WTC11 (cell line): ENCODE data around the gene LGMN. TPM values are rescaled to one million over a fixed set of nuclear protein-coding genes. Genes with fewer than 3 reads are reported as not detected.
A peak's percentile ranks its signal among the peaks of the same experiment; 100 is the strongest.

ENCODE experiments used
- ATAC-seq: fragments of 200-7000 bp; cut with Tn5 transposase; 2 replicates; pipeline ENCODE4 v1.10.0; 2021; ENCODE audit warnings: mild to moderate bottlenecking, moderate library complexity
- Bru-seq: library from RNA; stranded (reverse); fragments of 400-500 nt; gene quantifications from one replicate; lab custom pipeline; 2021; lab: Mats Ljungman, UMichigan
- CTCF ChIA-PET: fragments of 300-600 bp; sonication (Branson Sonifier 250); formaldehyde crosslinking; loops from one replicate; lab custom pipeline; 2021; ENCODE audit warnings: antibody characterized with exemption; lab: Charles Lee
- POLR2A ChIA-PET: fragments of 350-600 bp; sonication (Branson Sonifier 250); formaldehyde crosslinking; loops from one replicate; lab custom pipeline; 2021; ENCODE audit warnings: antibody characterized with exemption; lab: Charles Lee
- DNase-seq: peaks from one replicate; pipeline ENCODE4 v3.0.0; 2021; ENCODE audit warnings: low spot score
- H3K27ac Mint-ChIP-seq: 2 replicates; pipeline ENCODE4 v1.8.0; 2021; ENCODE audit warnings: mixed read lengths
- H3K27me3 Mint-ChIP-seq: 2 replicates; pipeline ENCODE4 v1.8.0; 2021; ENCODE audit warnings: low read depth, mild to moderate bottlenecking, moderate library complexity, mixed read lengths
- H3K36me3 Mint-ChIP-seq: 2 replicates; pipeline ENCODE4 v1.8.0; 2021; ENCODE audit warnings: mixed read lengths
- H3K4me1 Mint-ChIP-seq: 2 replicates; pipeline ENCODE4 v1.8.0; 2022; ENCODE audit warnings: mixed read lengths
- H3K4me3 Mint-ChIP-seq: 2 replicates; pipeline ENCODE4 v1.8.0; 2021; ENCODE audit warnings: mild to moderate bottlenecking, moderate library complexity, mixed read lengths
- H3K9me3 Mint-ChIP-seq: 2 replicates; pipeline ENCODE4 v1.8.0; 2021; ENCODE audit warnings: mixed read lengths
- ATF2 ChIP-seq: sonication (generic); formaldehyde crosslinking; IDR thresholded peaks from 2 replicates; pipeline ENCODE4 v1.8.1; 2022; ENCODE audit warnings: low read depth, missing genetic modification reagents, borderline replicate concordance
- CREB1 ChIP-seq: sonication (generic); formaldehyde crosslinking; IDR thresholded peaks from 2 replicates; pipeline ENCODE4 v1.8.0; 2023; ENCODE audit warnings: mild to moderate bottlenecking, missing genetic modification reagents
- GRHL2 ChIP-seq: fragments of 250-450 bp; sonication (Bioruptor Pico); IDR thresholded peaks from 2 replicates; pipeline ENCODE4 v1.8.0; 2022; ENCODE audit warnings: mild to moderate bottlenecking, moderate library complexity; ENCODE audit not compliant: insufficient replicate concordance, severe bottlenecking
- IRF2 ChIP-seq: sonication (generic); formaldehyde crosslinking; IDR thresholded peaks from 2 replicates; pipeline ENCODE4 v1.8.0; 2022; ENCODE audit warnings: low read depth, missing genetic modification reagents, borderline replicate concordance
- NFATC4 ChIP-seq: fragments of 250-450 bp; sonication (Bioruptor Pico); IDR thresholded peaks from 2 replicates; pipeline ENCODE4 v1.9.0; 2021; ENCODE audit warnings: mild to moderate bottlenecking
- NFYB ChIP-seq: sonication (generic); formaldehyde crosslinking; conservative IDR thresholded peaks from 2 replicates; pipeline ENCODE4 v1.8.0; 2022; ENCODE audit warnings: low read depth, missing genetic modification reagents
- NR1H2 ChIP-seq: sonication (generic); formaldehyde crosslinking; IDR thresholded peaks from 2 replicates; pipeline ENCODE4 v1.9.0; 2021; ENCODE audit warnings: mild to moderate bottlenecking, moderate library complexity, missing genetic modification reagents
- RELA ChIP-seq: sonication (generic); formaldehyde crosslinking; IDR thresholded peaks from 2 replicates; pipeline ENCODE4 v1.8.1; 2022; ENCODE audit warnings: missing genetic modification reagents, mild to moderate bottlenecking, borderline replicate concordance
- TCF7 ChIP-seq: sonication (generic); formaldehyde crosslinking; IDR thresholded peaks from 2 replicates; pipeline ENCODE4 v1.8.0; 2022; ENCODE audit warnings: mild to moderate bottlenecking, low read depth, missing genetic modification reagents, moderate library complexity
- TP53 ChIP-seq: sonication (generic); formaldehyde crosslinking; IDR thresholded peaks from 2 replicates; pipeline ENCODE4 v1.8.1; 2023; ENCODE audit warnings: mild to moderate bottlenecking, missing genetic modification reagents
- ZNF232 ChIP-seq: sonication (generic); formaldehyde crosslinking; IDR thresholded peaks from 2 replicates; pipeline ENCODE4 v1.8.0; 2022; ENCODE audit warnings: mild to moderate bottlenecking, missing genetic modification reagents
- ZNF532 ChIP-seq: fragments of 250-450 bp; sonication (Bioruptor Pico); IDR thresholded peaks from 2 replicates; pipeline ENCODE4 v1.9.0; 2021; ENCODE audit warnings: mild to moderate bottlenecking, borderline replicate concordance
- long read RNA-seq, 3 experiments: library from RNA in 1 of 3; library from capped mRNA in 1 of 3; library from polyadenylated mRNA in 1 of 3; unstranded in 2 of 3; stranded (forward) in 1 of 3; transcript quantifications; one replicate each; pipeline ENCODE4 v2.0.0, GENCODE V29; 2021
- total RNA-seq: library from RNA; stranded (reverse); gene quantifications from 3 replicates; pipeline ENCODE4 v1.2.3, GENCODE V29; 2021
- TF ChIP-seq, protein P1 (sequence below): sonication (generic); formaldehyde crosslinking; IDR thresholded peaks from 2 replicates; pipeline ENCODE4 v1.8.0; 2023; ENCODE audit warnings: mild to moderate bottlenecking, missing genetic modification reagents
- TF ChIP-seq, protein P2 (sequence below): sonication (generic); formaldehyde crosslinking; IDR thresholded peaks from 2 replicates; pipeline ENCODE4 v1.8.0; 2022; ENCODE audit warnings: mild to moderate bottlenecking, missing genetic modification reagents
- TF ChIP-seq, protein P3 (sequence below): sonication (generic); formaldehyde crosslinking; IDR thresholded peaks from 2 replicates; pipeline ENCODE4 v1.8.0; 2023; ENCODE audit warnings: missing genetic modification reagents, mild to moderate bottlenecking, borderline replicate concordance
- TF ChIP-seq, protein P4 (sequence below): sonication (generic); formaldehyde crosslinking; IDR thresholded peaks from 2 replicates; pipeline ENCODE4 v1.8.1; 2022; ENCODE audit warnings: mild to moderate bottlenecking, moderate library complexity, missing genetic modification reagents

Gene LGMN
- 55.7 to 68.0 TPM (median 66.1 TPM) in 3 replicates for total RNA-seq
- percentile 65 among the genes with signal in this experiment for Bru-seq, nascent RNA
- long read RNA-seq, experiment 1, transcript LGMN-201 (14 exons, 2,055 nt) = major isoform, 221 of 285 reads
- long read RNA-seq, experiment 1, transcript LGMN-211 (12 exons, 1,728 nt) = minor isoform, 15 of 285 reads
- long read RNA-seq, experiment 1, transcript LGMN-216 (13 exons, 1,797 nt) = minor isoform, 6 of 285 reads
- long read RNA-seq, experiment 1, partial matches to known transcripts = 8 of 285 reads
- long read RNA-seq, experiment 1, other reads (novel, unspliced or antisense) = 32 of 285 reads
- long read RNA-seq, experiment 2, transcript LGMN-201 (14 exons, 2,055 nt) = major isoform, 46 of 91 reads
- long read RNA-seq, experiment 2, partial matches to known transcripts = 18 of 91 reads
- long read RNA-seq, experiment 2, other reads (novel, unspliced or antisense) = 21 of 91 reads
- long read RNA-seq, experiment 3, transcript LGMN-201 (14 exons, 2,055 nt) = major isoform, 27 of 53 reads
- long read RNA-seq, experiment 3, transcript LGMN-211 (12 exons, 1,728 nt) = minor isoform, 5 of 53 reads
- long read RNA-seq, experiment 3, partial matches to known transcripts = 11 of 53 reads
- long read RNA-seq, experiment 3, other reads (novel, unspliced or antisense) = 8 of 53 reads

DNA sequence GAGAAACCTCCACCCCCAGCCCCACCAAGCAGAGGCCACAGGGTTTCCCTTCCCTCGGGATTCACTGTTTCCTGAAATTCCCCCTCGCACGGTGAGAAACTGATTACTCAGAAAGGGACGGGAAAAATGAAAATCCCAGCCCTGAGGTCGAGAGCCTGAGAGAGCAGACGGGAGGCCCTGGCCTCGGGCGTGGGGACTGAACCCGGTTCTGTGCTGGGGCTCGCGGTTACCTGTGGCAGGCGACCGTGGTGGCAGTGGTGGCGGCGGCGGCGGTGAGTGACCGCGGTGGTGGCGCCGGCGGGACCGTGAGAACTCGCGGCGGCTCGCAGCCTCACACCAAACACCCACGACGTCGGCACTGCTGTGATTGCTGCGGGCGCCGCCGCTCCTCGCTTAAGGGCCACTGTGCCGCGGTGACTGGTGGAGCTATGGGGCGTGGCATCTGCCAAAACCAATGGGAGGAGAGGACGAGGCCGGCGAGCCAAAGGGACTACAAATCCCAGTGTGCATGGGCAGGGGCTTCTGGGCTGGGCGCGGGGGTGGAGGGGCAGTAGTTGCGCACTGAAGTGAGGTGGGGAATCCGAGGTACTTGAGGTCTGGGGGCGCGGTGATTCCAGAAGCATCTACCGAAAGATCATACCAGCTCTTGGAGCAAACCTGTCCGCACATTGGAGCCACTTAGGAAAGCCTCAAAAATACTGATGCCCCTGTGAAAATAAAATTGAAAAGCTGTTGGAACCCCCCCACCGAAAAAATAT, at the start of gene LGMN:
Gene LGMN, minus strand, starts transcription at position 369 of the 758 bp plus-strand sequence. CDS start 15,841 bp downstream, outside the sequence.
- Mint-ChIP-seq H3K27ac (peak within 1 kb of the TSS; percentile 50), H3K4me3 (peak within 1 kb of the TSS; percentile 84), H3K9me3 (peaks cover 7% of the 10 kb centered on the region), H3K36me3 (peaks cover 12% of the 10 kb centered on the region), H3K4me1 (peaks cover 19% of the 10 kb centered on the region), H3K27me3 (peaks cover 28% of the 10 kb centered on the region)
- DNase-seq = peak; percentile 97
- ChIA-PET POLR2A (interaction anchor here (0.7 to 1.0 kb wide), 3 partner anchors 13 to 420 kb away, joined by 3 to 4 read pairs (median 3); no protein-coding TSS in a partner anchor), CTCF (interaction anchor here (0.5 to 2.3 kb wide), 6 partner anchors 8 to 1618 kb away, joined by 3 to 11 read pairs (median 3); no protein-coding TSS in a partner anchor)
- peak; percentile 100 for ATAC-seq
- TF ChIP-seq ATF2 (CRISPR knock-in tag) = no peak
- no peak for TF ChIP-seq NR1H2 (CRISPR knock-in tag)
- TF ChIP-seq RELA (CRISPR knock-in tag) = no peak
- TF ChIP-seq GRHL2 (CRISPR knock-in tag) = no peak
- TF ChIP-seq, protein P1, sequence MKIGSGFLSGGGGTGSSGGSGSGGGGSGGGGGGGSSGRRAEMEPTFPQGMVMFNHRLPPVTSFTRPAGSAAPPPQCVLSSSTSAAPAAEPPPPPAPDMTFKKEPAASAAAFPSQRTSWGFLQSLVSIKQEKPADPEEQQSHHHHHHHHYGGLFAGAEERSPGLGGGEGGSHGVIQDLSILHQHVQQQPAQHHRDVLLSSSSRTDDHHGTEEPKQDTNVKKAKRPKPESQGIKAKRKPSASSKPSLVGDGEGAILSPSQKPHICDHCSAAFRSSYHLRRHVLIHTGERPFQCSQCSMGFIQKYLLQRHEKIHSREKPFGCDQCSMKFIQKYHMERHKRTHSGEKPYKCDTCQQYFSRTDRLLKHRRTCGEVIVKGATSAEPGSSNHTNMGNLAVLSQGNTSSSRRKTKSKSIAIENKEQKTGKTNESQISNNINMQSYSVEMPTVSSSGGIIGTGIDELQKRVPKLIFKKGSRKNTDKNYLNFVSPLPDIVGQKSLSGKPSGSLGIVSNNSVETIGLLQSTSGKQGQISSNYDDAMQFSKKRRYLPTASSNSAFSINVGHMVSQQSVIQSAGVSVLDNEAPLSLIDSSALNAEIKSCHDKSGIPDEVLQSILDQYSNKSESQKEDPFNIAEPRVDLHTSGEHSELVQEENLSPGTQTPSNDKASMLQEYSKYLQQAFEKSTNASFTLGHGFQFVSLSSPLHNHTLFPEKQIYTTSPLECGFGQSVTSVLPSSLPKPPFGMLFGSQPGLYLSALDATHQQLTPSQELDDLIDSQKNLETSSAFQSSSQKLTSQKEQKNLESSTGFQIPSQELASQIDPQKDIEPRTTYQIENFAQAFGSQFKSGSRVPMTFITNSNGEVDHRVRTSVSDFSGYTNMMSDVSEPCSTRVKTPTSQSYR (CRISPR knock-in tag) = 0 out of 2 replicates have a peak, but pooled peaks have one; percentile 32
- no peak for TF ChIP-seq ZNF532 (CRISPR knock-in tag)
- TF ChIP-seq IRF2 = 0 out of 2 replicates have a peak, but pooled peaks have one; percentile 17
- TF ChIP-seq ZNF232 (CRISPR knock-in tag) = no peak
- TF ChIP-seq, protein P2, sequence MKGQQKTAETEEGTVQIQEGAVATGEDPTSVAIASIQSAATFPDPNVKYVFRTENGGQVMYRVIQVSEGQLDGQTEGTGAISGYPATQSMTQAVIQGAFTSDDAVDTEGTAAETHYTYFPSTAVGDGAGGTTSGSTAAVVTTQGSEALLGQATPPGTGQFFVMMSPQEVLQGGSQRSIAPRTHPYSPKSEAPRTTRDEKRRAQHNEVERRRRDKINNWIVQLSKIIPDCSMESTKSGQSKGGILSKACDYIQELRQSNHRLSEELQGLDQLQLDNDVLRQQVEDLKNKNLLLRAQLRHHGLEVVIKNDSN (CRISPR knock-in tag) = peak; percentile 71; the same call in 1 of the 2 replicates
- no peak for TF ChIP-seq TP53 (CRISPR knock-in tag)
- TF ChIP-seq, protein P3, sequence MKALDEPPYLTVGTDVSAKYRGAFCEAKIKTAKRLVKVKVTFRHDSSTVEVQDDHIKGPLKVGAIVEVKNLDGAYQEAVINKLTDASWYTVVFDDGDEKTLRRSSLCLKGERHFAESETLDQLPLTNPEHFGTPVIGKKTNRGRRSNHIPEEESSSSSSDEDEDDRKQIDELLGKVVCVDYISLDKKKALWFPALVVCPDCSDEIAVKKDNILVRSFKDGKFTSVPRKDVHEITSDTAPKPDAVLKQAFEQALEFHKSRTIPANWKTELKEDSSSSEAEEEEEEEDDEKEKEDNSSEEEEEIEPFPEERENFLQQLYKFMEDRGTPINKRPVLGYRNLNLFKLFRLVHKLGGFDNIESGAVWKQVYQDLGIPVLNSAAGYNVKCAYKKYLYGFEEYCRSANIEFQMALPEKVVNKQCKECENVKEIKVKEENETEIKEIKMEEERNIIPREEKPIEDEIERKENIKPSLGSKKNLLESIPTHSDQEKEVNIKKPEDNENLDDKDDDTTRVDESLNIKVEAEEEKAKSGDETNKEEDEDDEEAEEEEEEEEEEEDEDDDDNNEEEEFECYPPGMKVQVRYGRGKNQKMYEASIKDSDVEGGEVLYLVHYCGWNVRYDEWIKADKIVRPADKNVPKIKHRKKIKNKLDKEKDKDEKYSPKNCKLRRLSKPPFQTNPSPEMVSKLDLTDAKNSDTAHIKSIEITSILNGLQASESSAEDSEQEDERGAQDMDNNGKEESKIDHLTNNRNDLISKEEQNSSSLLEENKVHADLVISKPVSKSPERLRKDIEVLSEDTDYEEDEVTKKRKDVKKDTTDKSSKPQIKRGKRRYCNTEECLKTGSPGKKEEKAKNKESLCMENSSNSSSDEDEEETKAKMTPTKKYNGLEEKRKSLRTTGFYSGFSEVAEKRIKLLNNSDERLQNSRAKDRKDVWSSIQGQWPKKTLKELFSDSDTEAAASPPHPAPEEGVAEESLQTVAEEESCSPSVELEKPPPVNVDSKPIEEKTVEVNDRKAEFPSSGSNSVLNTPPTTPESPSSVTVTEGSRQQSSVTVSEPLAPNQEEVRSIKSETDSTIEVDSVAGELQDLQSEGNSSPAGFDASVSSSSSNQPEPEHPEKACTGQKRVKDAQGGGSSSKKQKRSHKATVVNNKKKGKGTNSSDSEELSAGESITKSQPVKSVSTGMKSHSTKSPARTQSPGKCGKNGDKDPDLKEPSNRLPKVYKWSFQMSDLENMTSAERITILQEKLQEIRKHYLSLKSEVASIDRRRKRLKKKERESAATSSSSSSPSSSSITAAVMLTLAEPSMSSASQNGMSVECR (CRISPR knock-in tag) = peak; percentile 85; the same call in 1 of the 2 replicates
- TF ChIP-seq, protein P4, sequence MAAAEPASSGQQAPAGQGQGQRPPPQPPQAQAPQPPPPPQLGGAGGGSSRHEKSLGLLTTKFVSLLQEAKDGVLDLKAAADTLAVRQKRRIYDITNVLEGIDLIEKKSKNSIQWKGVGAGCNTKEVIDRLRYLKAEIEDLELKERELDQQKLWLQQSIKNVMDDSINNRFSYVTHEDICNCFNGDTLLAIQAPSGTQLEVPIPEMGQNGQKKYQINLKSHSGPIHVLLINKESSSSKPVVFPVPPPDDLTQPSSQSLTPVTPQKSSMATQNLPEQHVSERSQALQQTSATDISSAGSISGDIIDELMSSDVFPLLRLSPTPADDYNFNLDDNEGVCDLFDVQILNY (CRISPR knock-in tag) = no peak
- peak; percentile 52; the same call in 1 of the 2 replicates for TF ChIP-seq CREB1 (CRISPR knock-in tag)
- TF ChIP-seq NFYB (CRISPR knock-in tag) = peak; percentile 53
- no peak for TF ChIP-seq NFATC4 (CRISPR knock-in tag)
- no peak for TF ChIP-seq TCF7 (CRISPR knock-in tag)
